ENCODE data around the gene ADAMTS17.

ADAMTS17 gene

DNA sequence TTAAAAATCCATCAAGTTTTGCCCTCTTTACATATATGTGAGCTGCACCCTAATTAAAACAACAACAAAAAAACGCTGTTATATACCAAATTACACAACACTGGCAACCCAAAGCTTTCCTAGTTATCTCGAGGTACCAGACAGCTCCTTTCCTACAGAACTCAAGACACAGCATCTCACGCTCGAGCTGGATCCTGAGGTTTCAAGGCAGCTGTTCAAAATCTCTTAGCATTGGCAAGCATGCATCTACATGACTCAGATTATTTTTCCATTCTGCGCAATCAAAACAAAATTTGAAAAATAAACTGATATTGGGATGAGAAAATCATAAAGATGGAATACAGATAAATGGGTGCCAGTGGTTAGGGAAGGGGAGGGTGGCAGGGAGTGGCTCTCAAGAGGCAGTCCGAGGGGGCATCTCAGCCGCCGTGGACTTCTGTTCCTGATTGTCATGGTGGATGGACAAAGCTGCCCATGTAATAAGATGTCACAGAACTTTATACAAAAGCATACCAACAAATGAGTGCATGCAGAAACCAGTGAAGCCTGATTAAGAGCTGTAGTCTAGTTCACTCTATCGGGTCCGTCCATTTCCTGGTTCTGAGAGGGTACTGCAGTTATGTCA, 91.5 kb downstream of the ADAMTS17 start:
- DNase-seq (ENCODE audit: low spot score) = no peak

DNA sequence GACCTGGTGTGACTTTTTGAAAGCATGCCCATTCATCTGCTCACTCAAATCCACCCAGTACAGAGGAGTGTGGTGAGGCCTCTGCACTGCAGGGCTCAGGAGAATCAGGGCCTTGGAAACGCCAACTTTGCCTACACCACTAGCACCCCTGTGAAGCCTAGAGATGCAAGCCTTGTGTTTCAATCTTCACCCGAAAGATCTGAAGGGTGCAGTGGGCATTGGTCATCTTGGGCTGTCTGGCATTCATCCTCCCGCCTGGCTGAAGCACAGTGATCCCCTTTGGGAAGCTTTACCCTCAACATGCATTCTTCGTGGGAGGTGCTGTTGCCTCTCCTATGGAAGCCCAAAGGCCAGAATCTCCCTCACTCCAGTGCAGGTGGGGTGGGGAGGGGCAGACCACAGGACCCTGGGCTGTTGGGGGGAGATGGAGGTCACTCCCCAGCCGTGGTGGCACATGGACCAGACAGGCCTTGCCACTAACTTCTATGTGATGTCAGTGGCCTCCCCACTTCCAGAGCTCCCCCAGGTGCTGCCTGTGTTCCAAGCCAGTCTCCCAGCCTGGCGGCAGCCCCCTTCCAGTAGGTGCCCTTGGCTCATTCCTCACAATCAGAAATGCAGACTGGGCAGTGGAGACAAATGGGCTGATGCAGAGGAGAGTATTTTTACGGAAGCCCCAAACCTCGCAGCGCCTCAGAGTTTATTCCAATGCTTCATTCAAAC, 92.5 kb downstream of the ADAMTS17 start:
- no peak for DNase-seq (ENCODE audit: low spot score)

DNA sequence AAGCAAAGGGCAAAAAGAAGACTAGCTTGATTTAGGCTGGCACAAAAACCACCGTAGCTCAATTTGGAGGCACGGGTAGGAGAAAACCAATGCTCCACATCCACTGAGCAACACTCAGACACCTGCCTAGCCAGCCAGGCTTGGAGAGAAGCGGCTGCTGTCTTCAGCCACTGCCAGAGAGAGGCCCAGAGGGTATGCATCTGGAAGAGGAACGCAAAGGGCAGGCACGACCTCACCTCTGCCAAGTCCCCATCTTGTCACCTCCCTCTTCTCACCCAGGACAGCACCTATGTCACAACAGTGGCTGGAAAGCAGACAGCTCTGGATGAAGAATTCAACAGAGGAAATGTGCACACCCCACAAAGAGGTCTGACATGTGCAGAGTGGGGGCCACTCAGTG, 93.5 kb downstream of the ADAMTS17 start:
- no peak for DNase-seq (ENCODE audit: low spot score)

DNA sequence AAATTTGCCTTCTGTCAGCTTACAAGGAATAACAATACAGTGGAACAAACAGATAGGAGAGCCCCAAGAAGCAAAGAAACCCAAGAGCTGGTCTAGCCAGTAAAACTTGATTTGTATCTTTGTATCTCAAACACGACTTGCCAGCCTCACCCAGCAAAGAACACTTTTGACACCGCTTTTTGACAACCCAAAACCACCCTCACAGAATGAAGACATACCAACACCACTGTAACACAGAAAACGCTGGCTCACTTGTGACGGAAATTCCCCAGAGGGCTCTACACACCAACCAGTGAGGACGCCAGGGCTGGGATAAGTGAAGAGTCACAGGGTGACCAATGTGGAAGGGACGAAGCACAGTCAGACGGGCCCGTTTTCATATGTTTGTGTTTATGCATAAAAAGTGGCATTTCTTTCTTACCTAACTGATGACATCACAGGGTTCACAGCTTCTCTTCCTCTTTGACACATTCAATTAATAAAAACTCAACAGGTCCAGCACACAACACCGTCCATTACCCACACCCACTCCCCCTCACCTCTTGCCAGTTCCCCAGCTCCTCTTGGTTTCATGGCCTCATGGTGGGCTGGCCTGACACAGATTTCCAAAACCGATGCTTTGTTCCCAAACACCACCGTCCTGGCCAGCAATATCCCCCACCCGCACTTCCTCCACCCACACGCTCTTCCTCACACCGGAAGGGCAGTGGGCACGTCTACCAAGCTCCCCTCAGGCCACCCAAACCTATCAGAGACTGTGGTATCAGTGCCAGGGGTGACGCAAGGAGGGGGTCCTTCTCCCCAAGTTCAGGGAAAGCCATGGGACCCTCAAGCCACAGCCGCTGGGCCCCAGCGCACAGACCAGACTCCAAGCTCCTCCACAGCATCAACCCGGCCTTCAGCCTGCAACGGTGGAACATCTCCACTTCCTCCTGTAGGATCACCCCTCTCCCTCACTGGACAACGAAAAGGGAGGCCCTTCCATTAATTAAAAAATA, 94.2 kb downstream of the ADAMTS17 start:
- no peak for DNase-seq (ENCODE audit: low spot score)

DNA sequence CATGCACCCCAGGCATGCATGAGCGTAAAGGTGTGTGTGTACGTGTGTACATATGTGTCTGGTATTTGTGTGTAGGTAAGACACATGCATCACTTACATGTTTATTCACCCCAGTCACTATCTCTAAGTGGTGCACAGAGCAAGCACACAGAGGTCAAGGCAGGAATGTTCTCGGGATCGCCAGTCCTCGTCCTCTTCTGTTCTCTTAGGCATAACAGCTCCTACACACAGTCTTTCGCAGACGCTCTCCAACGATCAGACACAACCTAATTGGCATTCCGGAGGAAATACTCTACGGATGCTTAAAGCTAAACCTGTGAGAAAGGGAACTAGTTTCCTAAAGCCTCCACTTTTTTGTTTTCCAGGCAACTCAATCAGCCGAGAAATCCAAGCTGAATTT, 95.9 kb downstream of the ADAMTS17 start:
- no peak for DNase-seq (ENCODE audit: low spot score)

DNA sequence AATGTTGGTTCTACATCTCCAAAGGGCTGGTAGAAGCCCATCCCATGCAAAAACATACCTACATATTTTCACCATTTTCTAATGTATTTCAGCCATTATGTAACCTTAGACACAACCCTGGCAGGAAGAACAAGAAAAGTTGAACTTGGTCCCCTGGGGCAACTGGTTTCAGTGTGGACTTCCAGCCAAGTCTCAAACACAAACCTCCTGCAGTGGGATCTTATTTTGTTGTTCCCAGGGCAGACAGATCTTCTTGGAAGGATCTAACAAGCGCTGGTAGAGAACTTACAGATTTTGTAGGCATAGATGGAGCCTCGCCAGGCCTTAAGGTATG, 96.3 kb downstream of the ADAMTS17 start:
- no peak for DNase-seq (ENCODE audit: low spot score)

DNA sequence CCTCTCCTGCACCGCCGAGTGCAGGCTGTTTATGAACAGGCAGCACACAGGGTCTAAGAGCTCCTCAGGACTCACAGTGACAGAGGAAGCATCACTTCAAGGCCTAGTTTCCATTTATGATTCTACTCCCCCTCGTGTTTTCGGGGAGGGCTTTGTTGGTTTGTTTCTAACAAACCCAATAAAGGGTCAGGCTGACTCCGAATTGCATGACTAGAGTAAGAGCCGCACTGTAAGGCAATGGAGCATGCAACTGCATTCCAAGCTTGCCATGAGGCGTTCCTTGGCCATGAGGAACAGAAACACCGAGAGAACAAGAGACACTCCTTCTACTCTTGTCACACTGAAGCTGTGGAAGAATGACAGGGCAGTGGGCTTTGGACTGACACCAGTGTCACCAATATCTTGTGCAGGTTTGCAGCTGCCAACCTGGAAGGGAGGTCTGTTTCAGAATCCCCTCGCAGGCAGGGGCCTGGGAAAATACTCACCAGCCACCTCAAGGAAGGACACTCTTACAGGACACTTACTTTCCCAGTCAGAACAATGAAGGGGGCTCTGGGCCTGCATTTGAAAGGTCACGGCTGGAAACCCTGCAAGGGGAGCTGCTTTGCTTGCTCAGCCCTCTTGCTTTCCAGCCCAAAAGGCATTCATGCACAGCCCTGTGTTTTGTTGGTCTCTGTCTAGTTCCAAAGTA, 96.8 kb downstream of the ADAMTS17 start:
- no peak for DNase-seq (ENCODE audit: low spot score)

DNA sequence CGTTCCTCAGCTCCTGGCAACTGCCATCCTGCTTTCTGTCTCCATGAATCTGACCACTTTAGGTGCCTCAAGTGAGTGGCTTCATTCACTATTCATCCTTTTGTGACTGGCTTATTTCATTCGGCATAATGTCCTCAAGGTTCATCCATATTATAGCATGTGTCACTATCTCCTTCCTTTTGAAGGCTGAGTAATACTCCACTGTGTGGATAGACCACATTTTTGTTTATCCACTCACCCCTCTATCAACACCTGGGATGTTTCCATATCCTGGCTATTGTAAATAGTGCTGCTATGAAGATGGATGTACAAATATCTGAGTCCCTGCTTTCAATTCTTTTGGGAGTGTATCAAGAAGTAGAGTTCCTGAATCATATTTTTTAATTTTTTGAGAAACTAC, 98.8 kb downstream of the ADAMTS17 start:
- no peak for DNase-seq (ENCODE audit: low spot score)

DNA sequence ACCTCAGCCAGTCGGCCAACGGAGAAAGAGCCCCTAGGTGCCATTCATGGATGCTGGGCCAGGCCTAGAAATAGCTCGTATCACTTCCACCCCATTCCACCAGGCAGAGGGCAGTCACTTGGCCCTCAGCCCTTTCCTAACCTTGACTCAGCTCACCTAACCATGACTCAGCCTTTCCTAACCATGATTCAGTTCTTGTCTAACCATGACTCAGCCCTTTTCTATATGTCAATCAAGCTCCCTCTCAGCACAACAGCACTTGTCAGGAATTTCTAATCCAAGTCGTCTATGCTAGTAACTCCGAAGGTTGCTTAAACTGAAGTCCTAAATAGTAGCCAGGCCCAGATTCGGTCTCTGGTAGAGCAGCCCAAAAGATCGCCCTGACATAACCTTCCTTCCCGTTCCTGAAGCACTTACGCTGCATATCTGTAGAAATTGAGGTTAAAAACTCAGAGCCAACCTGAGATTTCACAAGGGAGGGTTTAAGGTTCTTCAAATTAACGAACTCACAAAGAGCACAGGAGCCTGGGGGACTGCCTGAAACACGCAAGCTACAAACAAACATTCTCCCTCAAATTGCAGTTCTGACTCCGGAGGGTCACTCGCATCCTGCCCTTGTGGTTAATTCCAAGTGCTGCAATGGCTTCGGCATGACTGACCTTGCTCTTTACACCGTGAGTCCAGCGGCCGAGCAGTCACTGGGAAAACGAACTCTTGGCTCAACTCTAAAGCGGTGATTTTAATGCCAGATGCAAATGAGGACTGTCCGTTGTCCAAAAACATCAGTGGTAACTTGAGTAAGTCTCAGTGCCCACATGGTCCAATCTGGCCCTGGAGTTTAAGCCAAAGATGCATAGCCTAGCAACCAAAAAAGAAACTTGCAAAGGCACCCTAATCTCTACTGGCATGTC, 99.9 kb downstream of the ADAMTS17 start:
- DNase-seq (ENCODE audit: low spot score) = no peak

DNA sequence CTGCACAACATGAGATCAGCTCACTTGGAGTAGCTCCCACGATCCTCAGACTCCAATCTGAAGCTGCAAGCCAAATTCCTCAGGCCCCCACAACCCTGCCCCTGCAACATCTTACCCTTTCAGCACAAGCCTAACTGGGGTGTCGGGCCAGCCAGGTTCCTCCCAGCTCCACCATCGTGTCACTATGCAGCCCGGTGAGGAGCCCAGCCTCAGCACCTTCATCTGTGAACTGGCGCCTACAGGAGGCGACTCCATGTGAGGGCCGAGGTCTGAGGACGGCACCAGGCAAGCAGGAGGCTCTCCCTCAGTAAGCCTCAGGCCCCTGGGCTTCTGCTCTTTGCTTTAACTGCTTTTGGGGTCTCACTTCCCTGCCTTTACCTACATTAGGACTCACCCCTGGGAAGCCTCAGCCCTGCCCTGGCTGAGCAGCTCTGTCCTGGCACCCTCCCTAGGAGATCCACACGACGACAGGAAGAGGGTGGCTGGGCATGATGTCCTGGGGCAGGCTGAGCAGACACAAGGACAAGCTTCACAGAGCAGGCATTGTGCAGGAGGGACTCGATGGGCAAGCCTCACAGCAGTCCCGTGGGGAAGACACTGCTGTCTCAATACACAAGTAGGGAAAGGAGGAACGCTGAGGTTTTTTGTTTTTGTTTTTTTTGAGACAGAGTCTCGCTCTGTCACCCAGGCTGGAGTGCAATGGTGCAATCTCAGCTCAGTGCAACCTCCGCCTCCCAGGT, 104.6 kb downstream of the ADAMTS17 start:
- DNase-seq (ENCODE audit: low spot score) = no peak

DNA sequence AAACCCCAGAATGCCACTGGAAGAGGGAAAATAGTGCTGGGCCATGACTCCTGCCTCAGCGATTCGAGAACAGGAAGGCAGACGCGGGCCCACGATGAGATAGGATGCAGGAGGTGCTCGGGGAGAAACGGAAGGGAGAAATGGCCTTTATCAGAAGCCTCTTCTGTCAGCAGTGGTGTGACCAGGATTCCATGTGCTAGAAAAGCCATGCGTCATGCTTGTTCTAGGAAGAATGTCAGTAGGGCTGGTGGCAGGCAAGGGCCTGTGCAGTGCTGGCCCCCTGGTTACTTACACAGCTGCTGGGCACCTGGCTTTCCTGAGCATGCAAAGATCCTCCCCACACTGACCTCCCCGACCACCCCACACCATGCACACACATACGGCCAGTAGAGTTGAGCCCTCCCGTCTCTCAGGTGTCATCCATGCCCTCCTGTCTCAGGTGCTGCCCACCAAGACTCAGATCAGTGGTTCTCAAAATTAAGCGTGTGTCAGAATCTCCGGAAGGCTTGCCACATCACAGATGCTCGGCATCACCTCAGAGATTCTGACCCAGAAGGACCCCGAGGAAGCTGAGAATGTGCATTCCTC, 106.7 kb downstream of the ADAMTS17 start:
- DNase-seq (ENCODE audit: low spot score) = no peak

DNA sequence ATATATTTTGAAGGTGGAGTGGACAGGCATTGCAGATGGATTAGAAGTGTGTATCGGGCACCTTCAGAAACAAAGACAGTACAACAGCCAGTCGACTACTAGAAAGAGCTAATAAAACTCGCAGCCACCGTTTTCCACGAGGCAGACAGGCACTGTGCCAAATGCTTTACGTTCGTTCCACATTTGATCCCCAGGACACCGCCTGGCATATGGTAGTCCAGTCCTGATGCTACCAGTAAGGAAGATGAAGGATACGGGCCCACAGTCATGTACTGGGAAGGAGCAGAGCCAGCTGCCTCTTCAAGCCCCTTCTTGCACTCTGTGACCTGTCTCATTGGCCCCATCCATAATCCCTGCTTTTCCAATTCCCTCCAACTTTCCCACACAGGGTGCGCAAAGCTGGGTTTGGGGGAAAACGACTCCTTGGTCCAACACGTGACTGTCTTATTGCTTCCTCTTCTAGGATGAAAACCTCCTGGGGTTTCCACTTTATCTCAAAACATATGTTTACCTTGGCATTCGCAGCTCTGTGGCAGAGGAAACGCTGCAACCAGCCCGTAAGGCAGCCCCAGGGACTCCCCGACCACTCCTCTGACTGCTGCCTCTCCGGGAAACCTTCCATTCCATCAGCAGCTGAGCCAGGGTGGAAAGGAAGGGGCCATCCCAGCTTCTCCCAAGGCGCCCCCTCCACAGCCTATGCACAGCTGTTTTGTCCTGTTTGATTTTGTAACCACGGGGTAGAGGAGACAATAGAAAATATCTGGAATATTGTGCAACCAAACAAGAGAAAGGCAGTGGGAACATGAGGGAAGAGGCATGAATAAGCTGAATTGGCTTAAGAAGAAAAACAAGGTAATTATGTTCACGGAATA, 107.4 kb downstream of the ADAMTS17 start:
- DNase-seq (ENCODE audit: low spot score) = no peak

DNA sequence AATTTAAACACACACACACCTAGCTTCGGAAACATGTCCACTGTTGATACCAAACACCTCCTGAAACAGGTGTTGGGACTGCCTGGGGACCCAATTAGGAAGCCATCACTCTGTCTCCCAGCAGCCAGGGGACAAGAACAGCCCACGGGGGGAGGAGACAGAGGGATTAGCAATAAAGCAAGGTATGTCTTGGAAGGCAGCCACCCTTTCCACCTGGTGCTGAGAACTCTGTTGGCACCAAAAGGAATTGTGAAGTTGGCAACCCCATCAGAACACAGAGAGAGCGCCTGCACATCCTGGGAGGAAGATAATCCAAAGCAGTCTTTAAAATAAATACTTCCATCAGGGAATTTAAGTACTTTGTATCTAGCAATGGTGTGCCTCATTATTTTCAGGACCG, 111.0 kb downstream of the ADAMTS17 start:
- DNase-seq (ENCODE audit: low spot score) = no peak

DNA sequence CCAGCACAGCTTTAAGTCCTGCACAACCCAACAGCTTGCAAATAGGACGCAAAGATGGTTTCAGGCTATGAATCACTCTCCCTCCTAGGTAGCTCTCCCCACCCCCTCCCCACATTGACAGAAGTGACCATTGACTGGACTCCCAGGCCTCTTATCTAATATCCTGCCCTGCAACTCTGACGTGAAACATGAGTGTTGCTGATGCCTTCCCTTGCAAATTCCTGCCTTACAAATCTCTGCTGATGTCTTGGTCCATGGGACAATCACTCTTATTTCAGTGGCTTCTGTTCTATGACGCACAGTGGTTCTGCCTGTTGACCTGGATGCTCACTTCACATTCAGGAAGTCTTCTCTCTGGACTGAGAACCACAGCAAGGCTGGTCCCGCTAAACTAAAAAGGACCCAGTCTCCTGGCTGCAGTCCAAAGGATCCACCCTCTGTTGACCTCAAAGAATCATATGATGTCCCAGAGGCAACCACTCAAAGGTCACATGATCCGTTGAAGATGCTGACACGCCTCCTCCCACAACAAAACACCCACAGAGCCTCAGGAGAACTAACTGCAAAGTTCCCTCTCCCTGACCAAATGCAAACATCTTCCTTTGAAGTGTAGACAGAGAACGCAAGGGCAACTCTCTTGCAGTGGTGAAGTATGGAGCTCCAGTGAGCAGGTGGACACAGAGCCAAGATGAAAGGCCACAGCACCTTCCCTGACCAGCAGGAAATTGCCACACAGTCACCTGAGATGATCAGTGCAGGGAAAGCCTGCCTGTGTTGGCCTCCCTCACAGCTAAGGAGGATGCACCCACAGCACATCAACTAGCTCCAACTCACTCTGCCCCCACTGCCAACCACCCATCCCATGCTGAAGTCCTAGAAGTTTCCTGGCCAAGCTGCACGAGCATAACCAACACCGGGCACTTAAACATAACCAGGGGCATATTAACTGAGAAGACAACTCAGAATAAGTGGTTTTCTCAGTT, 112.3 kb downstream of the ADAMTS17 start:
- DNase-seq (ENCODE audit: low spot score) = no peak

DNA sequence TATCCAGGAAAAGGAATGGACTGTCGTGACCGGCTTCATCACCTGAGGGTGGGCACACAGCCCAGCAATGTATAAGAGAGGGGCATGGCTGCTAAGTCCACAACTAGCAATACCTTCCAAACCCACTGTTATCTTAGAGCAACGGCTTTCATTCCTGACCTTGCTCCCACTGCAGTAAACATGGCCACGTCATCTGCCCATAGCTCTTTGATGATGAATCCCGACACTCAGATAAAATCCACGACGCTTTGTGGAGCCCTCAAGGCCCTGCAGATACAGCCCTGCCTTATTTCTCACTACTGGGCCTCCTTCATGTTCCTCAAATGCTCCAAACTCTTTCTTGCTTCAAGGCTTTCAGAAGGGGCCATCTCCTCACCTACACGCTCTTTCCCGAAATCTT, 114.0 kb downstream of the ADAMTS17 start:
- DNase-seq (ENCODE audit: low spot score) = no peak

DNA sequence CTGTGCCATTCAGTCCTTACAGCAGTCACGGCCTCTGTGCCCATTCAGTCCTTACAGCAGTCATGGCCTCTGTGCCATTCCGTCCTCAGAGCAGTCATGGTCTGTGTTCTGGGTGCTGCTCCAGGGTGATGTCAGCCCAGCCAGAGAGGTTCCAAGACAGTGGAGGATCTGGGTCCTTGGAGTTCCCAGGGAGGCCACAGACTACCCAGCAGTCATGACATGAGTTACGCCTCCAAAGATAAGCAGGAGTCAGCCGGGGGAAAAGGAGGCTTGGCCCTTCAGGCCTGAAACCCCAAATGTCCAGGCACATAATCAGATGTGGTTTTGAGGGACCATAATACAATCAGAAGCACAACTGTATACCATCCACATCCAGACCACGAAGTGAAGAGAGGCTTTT, 115.7 kb downstream of the ADAMTS17 start:
- DNase-seq (ENCODE audit: low spot score) = no peak

DNA sequence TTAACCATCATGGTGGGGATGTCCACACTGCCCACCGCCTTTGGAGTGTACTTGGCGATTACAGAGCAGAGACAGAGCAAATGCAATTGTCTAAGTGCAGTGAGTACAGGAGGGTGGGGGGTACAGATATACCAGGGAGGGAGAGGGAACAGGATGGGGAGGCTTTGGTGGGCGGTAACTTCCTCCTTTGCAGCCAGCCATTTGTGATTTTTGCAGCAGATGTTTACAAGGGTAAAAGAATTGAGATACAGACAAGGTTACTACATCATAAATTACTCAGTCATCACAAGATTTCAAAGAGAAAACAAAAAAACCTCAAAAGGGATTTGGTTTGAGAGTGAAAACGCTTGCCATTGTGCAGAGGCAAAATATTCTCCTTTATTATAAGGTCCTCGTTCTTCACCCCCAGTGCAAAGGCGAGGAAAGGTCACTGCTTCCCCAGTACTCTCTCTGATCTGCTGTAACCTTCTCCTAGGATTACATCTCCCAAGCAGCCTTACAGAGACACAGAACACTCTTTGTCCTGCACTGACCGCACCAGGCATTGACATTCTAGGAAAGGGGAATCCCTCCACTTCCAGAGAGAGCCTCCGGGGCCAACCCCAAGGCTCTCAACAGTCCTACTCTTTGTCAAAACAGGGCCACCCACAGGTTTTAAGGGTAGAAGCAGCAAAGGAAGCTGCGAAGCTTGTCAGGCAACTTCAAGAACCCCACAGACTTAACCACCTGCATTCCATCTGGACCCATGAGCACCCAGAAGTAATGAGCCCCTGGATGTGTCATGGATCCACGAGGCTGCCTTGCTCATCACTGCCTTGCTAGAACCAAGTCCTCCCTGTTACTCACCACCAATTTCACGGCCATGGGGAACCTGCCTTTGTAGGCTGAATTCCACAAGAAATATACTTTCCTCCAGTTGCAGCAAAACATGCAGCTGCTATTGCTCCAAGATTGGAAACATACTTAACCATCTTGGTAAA, 117.3 kb downstream of the ADAMTS17 start:
- no peak for DNase-seq (ENCODE audit: low spot score)

All from CD4-positive, alpha-beta T cell treated with Interleukin-15 for 4 hours (primary cell).